Endodermal cell (in vitro differentiated cells): ENCODE measurements around the gene ALG14. TPM values are rescaled to one million over a fixed set of nuclear protein-coding genes. Genes with fewer than 3 reads are reported as not detected.

Experiments used
- DNase-seq: peaks from one replicate; pipeline ENCODE4 v3.0.0-alpha.2; 2017
- H3K27ac ChIP-seq: 2 replicates; pipeline ENCODE4 v1.5.1; 2013; ENCODE audit warnings: mild to moderate bottlenecking, low read depth, low read length, moderate library complexity
- H3K27me3 ChIP-seq: 2 replicates; pipeline ENCODE4 v1.6.1; 2013; ENCODE audit warnings: mild to moderate bottlenecking, low read length, moderate library complexity; ENCODE audit not compliant: insufficient read depth, control insufficient read depth, poor library complexity, severe bottlenecking
- H3K36me3 ChIP-seq: 2 replicates; pipeline ENCODE4 v1.7.0; 2013; ENCODE audit warnings: mild to moderate bottlenecking, low read length, moderate library complexity; ENCODE audit not compliant: control insufficient read depth, insufficient read depth
- H3K4me1 ChIP-seq: one replicate; pipeline ENCODE4 v1.7.0; 2013; ENCODE audit warnings: low read length; ENCODE audit not compliant: control insufficient read depth, insufficient read depth
- H3K4me3 ChIP-seq: 2 replicates; pipeline ENCODE4 v1.5.1; 2013; ENCODE audit warnings: mild to moderate bottlenecking, low read length, moderate library complexity
- H3K9ac ChIP-seq: 2 replicates; pipeline ENCODE4 v1.6.1; 2013; ENCODE audit warnings: mild to moderate bottlenecking, low read length, moderate library complexity; ENCODE audit not compliant: poor library complexity, severe bottlenecking; ENCODE audit errors: extremely low read depth
- H3K9me3 ChIP-seq: 2 replicates; pipeline ENCODE4 v1.6.1; 2013; ENCODE audit warnings: mild to moderate bottlenecking, low read length, moderate library complexity; ENCODE audit not compliant: control insufficient read depth
- H3K27ac Mint-ChIP-seq: 2 replicates; pipeline ENCODE4 v1.8.0; 2020; ENCODE audit warnings: mixed read lengths
- H3K27me3 Mint-ChIP-seq: 2 replicates; pipeline ENCODE4 v1.8.0; 2021; ENCODE audit warnings: mild to moderate bottlenecking, mixed read lengths; ENCODE audit not compliant: insufficient read depth
- H3K36me3 Mint-ChIP-seq: 2 replicates; pipeline ENCODE4 v1.8.0; 2020; ENCODE audit warnings: low read depth, mixed read lengths
- H3K4me1 Mint-ChIP-seq: 2 replicates; pipeline ENCODE4 v1.8.0; 2020; ENCODE audit warnings: mixed read lengths
- H3K4me3 Mint-ChIP-seq: 2 replicates; pipeline ENCODE4 v1.8.0; 2020; ENCODE audit warnings: mild to moderate bottlenecking, moderate library complexity, mixed read lengths
- H3K9me3 Mint-ChIP-seq: 2 replicates; pipeline ENCODE4 v1.8.0; 2020; ENCODE audit warnings: mild to moderate bottlenecking, mixed read lengths
- WGBS, 2 experiments: methylation state at CpG; one replicate each; pipeline versions ENCODE4 v1.1.5 to v1.1.7; 2013; ENCODE audit warnings: missing lambda C conversion rate in 2 of 2, mixed read lengths in 1 of 2; ENCODE audit not compliant: insufficient coverage in 1 of 2, insufficient read length in 1 of 2; 5-methylcytosine and 5-hydroxymethylcytosine counted together
- total RNA-seq, 2 donors: library from RNA; stranded (reverse); fragmentation: NEBNext Ultra II Directional in 1 of 2; extraction: Animal tissue kit (Norgen Biotek cat#: 25700) in 1 of 2; gene quantifications; 2 replicates in 1 of 2; 3 replicates in 1 of 2; pipeline ENCODE4 v1.2.1, GENCODE V29; 2021
- TF ChIP-seq, protein P1 (sequence below): fragments of 200-600 bp; sonication (generic); conservative IDR thresholded peaks from 2 replicates; pipeline ENCODE4 v1.5.0; 2021; ENCODE audit warnings: antibody characterized with exemption, mild to moderate bottlenecking

ALG14 gene
- total RNA-seq, 2 donors from 2014 or later: 5.9 to 7.0 TPM

- Histone ChIP-seq H3K9me3 (no peaks in the 10 kb centered on the region), H3K36me3 (no peaks in the 10 kb centered on the region), H3K9ac (no peak overlapping the region), H3K27ac (no peak overlapping the region), H3K4me3 (no peak overlapping the region), H3K4me1 (peaks cover 5% of the 10 kb centered on the region), H3K27me3 (no peaks in the 10 kb centered on the region)
- 80 to 100% methylated on average over 1 of the region's 1 CpG for WGBS, 2 experiments
- no peak overlapping the region for H3K4me3 Mint-ChIP-seq
- H3K27ac Mint-ChIP-seq: no peak overlapping the region
- TF ChIP-seq, protein P1, sequence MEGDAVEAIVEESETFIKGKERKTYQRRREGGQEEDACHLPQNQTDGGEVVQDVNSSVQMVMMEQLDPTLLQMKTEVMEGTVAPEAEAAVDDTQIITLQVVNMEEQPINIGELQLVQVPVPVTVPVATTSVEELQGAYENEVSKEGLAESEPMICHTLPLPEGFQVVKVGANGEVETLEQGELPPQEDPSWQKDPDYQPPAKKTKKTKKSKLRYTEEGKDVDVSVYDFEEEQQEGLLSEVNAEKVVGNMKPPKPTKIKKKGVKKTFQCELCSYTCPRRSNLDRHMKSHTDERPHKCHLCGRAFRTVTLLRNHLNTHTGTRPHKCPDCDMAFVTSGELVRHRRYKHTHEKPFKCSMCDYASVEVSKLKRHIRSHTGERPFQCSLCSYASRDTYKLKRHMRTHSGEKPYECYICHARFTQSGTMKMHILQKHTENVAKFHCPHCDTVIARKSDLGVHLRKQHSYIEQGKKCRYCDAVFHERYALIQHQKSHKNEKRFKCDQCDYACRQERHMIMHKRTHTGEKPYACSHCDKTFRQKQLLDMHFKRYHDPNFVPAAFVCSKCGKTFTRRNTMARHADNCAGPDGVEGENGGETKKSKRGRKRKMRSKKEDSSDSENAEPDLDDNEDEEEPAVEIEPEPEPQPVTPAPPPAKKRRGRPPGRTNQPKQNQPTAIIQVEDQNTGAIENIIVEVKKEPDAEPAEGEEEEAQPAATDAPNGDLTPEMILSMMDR: no peak
- H3K27me3 Mint-ChIP-seq: no peaks in the 10 kb centered on the region
- peaks cover under 1% of the 10 kb centered on the region for H3K36me3 Mint-ChIP-seq
- peaks cover 30% of the 10 kb centered on the region for H3K4me1 Mint-ChIP-seq
- no peak for DNase-seq
- H3K9me3 Mint-ChIP-seq: no peaks in the 10 kb centered on the region
These were observed 54.0 kb downstream of the ALG14 start for GRCh38 chr1:95018602-95019369.

- H3K27ac Mint-ChIP-seq: no peak overlapping the region
- TF ChIP-seq, protein P1: peak; percentile 13
- no peaks in the 10 kb centered on the region for H3K27me3 Mint-ChIP-seq
- Histone ChIP-seq H3K4me1 (peaks cover 5% of the 10 kb centered on the region), H3K4me3 (no peak overlapping the region), H3K9me3 (no peaks in the 10 kb centered on the region), H3K36me3 (no peaks in the 10 kb centered on the region), H3K9ac (no peak overlapping the region), H3K27me3 (no peaks in the 10 kb centered on the region), H3K27ac (no peak overlapping the region)
- DNase-seq: no peak
- no peaks in the 10 kb centered on the region for H3K9me3 Mint-ChIP-seq
- no peak overlapping the region for H3K4me3 Mint-ChIP-seq
- no peaks in the 10 kb centered on the region for H3K36me3 Mint-ChIP-seq
- WGBS, 2 experiments: 67% methylated on average over 1 of the region's 1 CpG; no CpG with 5 or more reads in 1 of the 2 experiments
- H3K4me1 Mint-ChIP-seq: peaks cover 30% of the 10 kb centered on the region
These were observed 55.0 kb downstream of the ALG14 start for GRCh38 chr1:95017775-95018174.

DNA sequence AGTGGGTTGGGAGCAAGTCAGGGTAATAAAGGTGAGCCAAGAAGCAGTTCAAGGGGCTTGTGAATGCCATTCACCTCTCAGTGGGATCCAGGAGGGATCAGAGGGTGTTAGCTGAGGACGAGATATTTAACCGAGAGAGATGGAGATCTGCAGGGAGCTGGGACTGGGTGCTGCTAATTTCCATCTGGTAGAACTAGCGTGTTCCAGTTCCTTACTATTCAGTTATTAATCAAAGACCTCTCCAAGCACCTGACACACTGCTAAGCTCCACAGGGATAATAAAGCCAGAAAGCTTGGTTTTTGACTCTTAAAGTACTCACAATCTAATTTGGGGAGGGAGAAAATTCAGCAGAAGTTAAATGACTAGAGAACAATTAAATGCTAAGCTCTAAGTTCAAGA is 57.7 kb downstream of the ALG14 start:
- Mint-ChIP-seq H3K4me1 (peaks cover 21% of the 10 kb centered on the region), H3K27me3 (no peaks in the 10 kb centered on the region), H3K27ac (no peak overlapping the region), H3K36me3 (no peaks in the 10 kb centered on the region), H3K4me3 (no peak overlapping the region), H3K9me3 (no peaks in the 10 kb centered on the region)
- TF ChIP-seq, protein P1: no peak
- H3K27ac ChIP-seq: no peak overlapping the region
- no peaks in the 10 kb centered on the region for H3K36me3 ChIP-seq
- H3K9ac ChIP-seq: no peak overlapping the region
- 88% methylated on average over 3 of the region's 3 CpGs; no CpG with 5 or more reads in 1 of the 2 experiments for WGBS, 2 experiments
- no peaks in the 10 kb centered on the region for H3K27me3 ChIP-seq
- no peaks in the 10 kb centered on the region for H3K9me3 ChIP-seq
- no peak overlapping the region for H3K4me3 ChIP-seq
- H3K4me1 ChIP-seq: peaks cover 5% of the 10 kb centered on the region
- no peak for DNase-seq
